Neural cell (in vitro differentiated cells): ENCODE results near the gene LRMDA. TPM values are rescaled to one million over a fixed set of nuclear protein-coding genes. Genes with fewer than 3 reads are reported as not detected.

Source experiments
- H2AFZ ChIP-seq: fragments of 200-600, 300-800 bp; sonication (generic), shearing (Covaris generic); 2 replicates; pipeline ENCODE4 v1.6.0; 2014; ENCODE audit warnings: low read depth, mild to moderate bottlenecking, antibody characterized with exemption, low read length, moderate library complexity
- H3F3A ChIP-seq: fragments of 200-600 bp; shearing (Covaris generic); 2 replicates; pipeline ENCODE4 v1.6.1; 2016; ENCODE audit warnings: mild to moderate bottlenecking, moderate library complexity, mixed read lengths, antibody characterized with exemption, low read length; ENCODE audit not compliant: insufficient read depth, poor library complexity, severe bottlenecking
- H3K27ac ChIP-seq: fragments of 200-600, 300-800 bp; sonication (generic), shearing (Covaris generic); 2 replicates; pipeline ENCODE4 v1.5.1; 2014; ENCODE audit warnings: mild to moderate bottlenecking, low read length, moderate library complexity
- H3K27me3 ChIP-seq: fragments of 300-800, 200-600 bp; sonication (generic), shearing (Covaris generic); 2 replicates; pipeline ENCODE4 v1.6.0; 2014; ENCODE audit warnings: mild to moderate bottlenecking, low read depth, low read length, moderate library complexity; ENCODE audit not compliant: insufficient read depth
- H3K36me3 ChIP-seq: fragments of 300-800, 200-600 bp; sonication (generic), shearing (Covaris generic); 2 replicates; pipeline ENCODE4 v1.5.1; 2014; ENCODE audit warnings: mild to moderate bottlenecking, antibody characterized with exemption, low read length, moderate library complexity; ENCODE audit not compliant: insufficient read depth
- H3K4me2 ChIP-seq: fragments of 300-800, 200-600 bp; sonication (generic), shearing (Covaris generic); 2 replicates; pipeline ENCODE4 v1.6.0; 2014; ENCODE audit warnings: mild to moderate bottlenecking, low read length
- H3K4me3 ChIP-seq: fragments of 300-800, 200-600 bp; sonication (generic), shearing (Covaris generic); 2 replicates; pipeline ENCODE4 v1.5.1; 2014; ENCODE audit warnings: mild to moderate bottlenecking, low read length, moderate library complexity
- H3K79me2 ChIP-seq: fragments of 200-600 bp; shearing (Covaris generic); replicated peaks from 2 replicates; pipeline ENCODE4 v1.6.0; 2014; ENCODE audit warnings: mild to moderate bottlenecking, low read length, moderate library complexity; ENCODE audit not compliant: insufficient read depth
- H3K9ac ChIP-seq: fragments of 300-800, 200-600 bp; sonication (generic), shearing (Covaris generic); 2 replicates; pipeline ENCODE4 v1.6.1; 2016; ENCODE audit warnings: mild to moderate bottlenecking, low read length, mixed read lengths
- H3K9me2 ChIP-seq: fragments of 200-600 bp; shearing (Covaris generic); 2 replicates; pipeline ENCODE4 v1.6.1; 2016; ENCODE audit warnings: mild to moderate bottlenecking, low read length, mixed read lengths; ENCODE audit not compliant: insufficient read depth
- H3K9me3 ChIP-seq: fragments of 200-600, 300-800 bp; sonication (generic), shearing (Covaris generic); 2 replicates; pipeline ENCODE4 v1.6.1; 2016; ENCODE audit warnings: mild to moderate bottlenecking, mixed run types, low read length, moderate library complexity, mixed read lengths
- H4K20me1 ChIP-seq: fragments of 200-600 bp; shearing (Covaris generic); 2 replicates; pipeline ENCODE4 v1.6.1; 2016; ENCODE audit warnings: mild to moderate bottlenecking, mixed run types; ENCODE audit not compliant: insufficient read depth
- EP300 ChIP-seq: fragments of 450-650 bp; conservative IDR thresholded peaks from 2 replicates; pipeline ENCODE4 v1.6.1; 2014; ENCODE audit warnings: antibody characterized with exemption, mild to moderate bottlenecking, moderate library complexity; ENCODE audit not compliant: poor library complexity, severe bottlenecking
- EZH2 ChIP-seq: fragments of 200-600, 300-800 bp; shearing (Covaris generic), sonication (generic); IDR thresholded peaks from 2 replicates; pipeline ENCODE4 v1.6.1; 2014; ENCODE audit warnings: antibody characterized with exemption, low read length, borderline replicate concordance, mild to moderate bottlenecking; ENCODE audit not compliant: insufficient read depth, poor library complexity, severe bottlenecking
- MXI1 ChIP-seq: fragments of 450-650 bp; conservative IDR thresholded peaks from 2 replicates; pipeline ENCODE4 v1.6.1; 2014; ENCODE audit warnings: antibody characterized with exemption, mild to moderate bottlenecking; ENCODE audit not compliant: poor library complexity, severe bottlenecking
- POLR2AphosphoS5 ChIP-seq: IDR thresholded peaks from 2 replicates; pipeline ENCODE4 v1.6.1; 2012
- RAD21 ChIP-seq: fragments of 450-650 bp; conservative IDR thresholded peaks from 2 replicates; pipeline ENCODE4 v1.6.1; 2014; ENCODE audit warnings: antibody characterized with exemption, mild to moderate bottlenecking, moderate library complexity
- SMC3 ChIP-seq: fragments of 450-650 bp; conservative IDR thresholded peaks from 2 replicates; pipeline ENCODE4 v1.6.1; 2014; ENCODE audit warnings: antibody characterized with exemption, mild to moderate bottlenecking, moderate library complexity; ENCODE audit not compliant: poor library complexity
- TAF1 ChIP-seq: IDR thresholded peaks from 2 replicates; pipeline ENCODE4 v1.6.1; 2012; ENCODE audit warnings: low read depth
- polyA plus RNA-seq: library from polyadenylated mRNA; depleted of rRNA; stranded (reverse); fragments of >200 nt; gene quantifications from 2 replicates; pipeline ENCODE4 v1.2.3, GENCODE V29; 2014
- TF ChIP-seq, protein P1 (sequence below): IDR thresholded peaks from 2 replicates; pipeline ENCODE4 v1.6.1; 2012; ENCODE audit warnings: borderline replicate concordance
- TF ChIP-seq, protein P2 (sequence below): fragments of 450-650 bp; IDR thresholded peaks from 2 replicates; pipeline ENCODE4 v1.5.1; 2014; ENCODE audit warnings: antibody characterized with exemption, mild to moderate bottlenecking, moderate library complexity; ENCODE audit not compliant: poor library complexity, severe bottlenecking

LRMDA gene
- polyA plus RNA-seq, 1 donor from 2014 or later = 5.6 TPM

DNA sequence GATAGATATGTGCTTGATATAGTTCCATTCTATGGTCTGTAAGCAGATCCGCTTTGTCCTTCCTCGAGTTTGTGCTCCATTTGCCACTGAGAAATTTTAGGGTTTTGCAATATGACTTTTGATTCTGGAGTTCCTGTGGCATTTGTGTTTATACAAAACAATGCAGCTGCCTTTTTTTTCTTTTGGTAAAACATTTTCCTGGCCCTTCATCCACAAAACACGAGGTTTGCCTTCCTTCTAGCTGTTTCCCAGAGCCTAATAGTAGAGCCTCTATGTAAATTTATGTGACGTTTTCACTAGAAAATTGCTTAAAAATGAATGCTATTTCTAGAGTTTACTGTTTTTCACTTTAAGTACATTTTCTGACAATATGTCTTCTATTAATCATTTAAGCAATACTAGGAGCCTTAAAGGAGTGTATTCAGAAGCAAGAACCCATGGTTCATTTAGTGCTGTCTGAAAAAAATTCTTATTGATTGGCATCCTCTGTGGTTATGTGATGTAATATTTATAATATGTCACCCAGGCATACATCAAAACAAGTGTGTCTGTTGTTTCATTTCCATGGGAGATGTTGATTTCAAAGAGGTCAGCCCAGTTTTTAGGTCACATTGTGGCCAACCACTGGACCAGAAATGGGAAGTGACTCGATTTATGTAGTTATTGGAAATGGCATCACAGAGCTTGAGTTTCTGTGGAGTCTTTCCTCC, 618.3 kb downstream of the LRMDA start:
- H4K20me1 ChIP-seq = no peaks in the 10 kb centered on the region
- TF ChIP-seq EP300 (no peak), MXI1 (no peak), TAF1 (no peak), SMC3 (no peak), EZH2 (no peak)
- TF ChIP-seq, protein P1, sequence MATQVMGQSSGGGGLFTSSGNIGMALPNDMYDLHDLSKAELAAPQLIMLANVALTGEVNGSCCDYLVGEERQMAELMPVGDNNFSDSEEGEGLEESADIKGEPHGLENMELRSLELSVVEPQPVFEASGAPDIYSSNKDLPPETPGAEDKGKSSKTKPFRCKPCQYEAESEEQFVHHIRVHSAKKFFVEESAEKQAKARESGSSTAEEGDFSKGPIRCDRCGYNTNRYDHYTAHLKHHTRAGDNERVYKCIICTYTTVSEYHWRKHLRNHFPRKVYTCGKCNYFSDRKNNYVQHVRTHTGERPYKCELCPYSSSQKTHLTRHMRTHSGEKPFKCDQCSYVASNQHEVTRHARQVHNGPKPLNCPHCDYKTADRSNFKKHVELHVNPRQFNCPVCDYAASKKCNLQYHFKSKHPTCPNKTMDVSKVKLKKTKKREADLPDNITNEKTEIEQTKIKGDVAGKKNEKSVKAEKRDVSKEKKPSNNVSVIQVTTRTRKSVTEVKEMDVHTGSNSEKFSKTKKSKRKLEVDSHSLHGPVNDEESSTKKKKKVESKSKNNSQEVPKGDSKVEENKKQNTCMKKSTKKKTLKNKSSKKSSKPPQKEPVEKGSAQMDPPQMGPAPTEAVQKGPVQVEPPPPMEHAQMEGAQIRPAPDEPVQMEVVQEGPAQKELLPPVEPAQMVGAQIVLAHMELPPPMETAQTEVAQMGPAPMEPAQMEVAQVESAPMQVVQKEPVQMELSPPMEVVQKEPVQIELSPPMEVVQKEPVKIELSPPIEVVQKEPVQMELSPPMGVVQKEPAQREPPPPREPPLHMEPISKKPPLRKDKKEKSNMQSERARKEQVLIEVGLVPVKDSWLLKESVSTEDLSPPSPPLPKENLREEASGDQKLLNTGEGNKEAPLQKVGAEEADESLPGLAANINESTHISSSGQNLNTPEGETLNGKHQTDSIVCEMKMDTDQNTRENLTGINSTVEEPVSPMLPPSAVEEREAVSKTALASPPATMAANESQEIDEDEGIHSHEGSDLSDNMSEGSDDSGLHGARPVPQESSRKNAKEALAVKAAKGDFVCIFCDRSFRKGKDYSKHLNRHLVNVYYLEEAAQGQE = no peak
- TF ChIP-seq, protein P2, sequence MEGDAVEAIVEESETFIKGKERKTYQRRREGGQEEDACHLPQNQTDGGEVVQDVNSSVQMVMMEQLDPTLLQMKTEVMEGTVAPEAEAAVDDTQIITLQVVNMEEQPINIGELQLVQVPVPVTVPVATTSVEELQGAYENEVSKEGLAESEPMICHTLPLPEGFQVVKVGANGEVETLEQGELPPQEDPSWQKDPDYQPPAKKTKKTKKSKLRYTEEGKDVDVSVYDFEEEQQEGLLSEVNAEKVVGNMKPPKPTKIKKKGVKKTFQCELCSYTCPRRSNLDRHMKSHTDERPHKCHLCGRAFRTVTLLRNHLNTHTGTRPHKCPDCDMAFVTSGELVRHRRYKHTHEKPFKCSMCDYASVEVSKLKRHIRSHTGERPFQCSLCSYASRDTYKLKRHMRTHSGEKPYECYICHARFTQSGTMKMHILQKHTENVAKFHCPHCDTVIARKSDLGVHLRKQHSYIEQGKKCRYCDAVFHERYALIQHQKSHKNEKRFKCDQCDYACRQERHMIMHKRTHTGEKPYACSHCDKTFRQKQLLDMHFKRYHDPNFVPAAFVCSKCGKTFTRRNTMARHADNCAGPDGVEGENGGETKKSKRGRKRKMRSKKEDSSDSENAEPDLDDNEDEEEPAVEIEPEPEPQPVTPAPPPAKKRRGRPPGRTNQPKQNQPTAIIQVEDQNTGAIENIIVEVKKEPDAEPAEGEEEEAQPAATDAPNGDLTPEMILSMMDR = no peak
- H3K27me3 ChIP-seq = no peaks in the 10 kb centered on the region
- H3K79me2 ChIP-seq = no peaks in the 10 kb centered on the region
- no peak overlapping the region for H3K4me3 ChIP-seq
- H3F3A ChIP-seq = no peaks in the 10 kb centered on the region
- no peak overlapping the region for H3K9ac ChIP-seq
- no peak overlapping the region for H3K4me2 ChIP-seq
- H3K9me3 ChIP-seq = no peaks in the 10 kb centered on the region
- no peak overlapping the region for H2AFZ ChIP-seq
- no peaks in the 10 kb centered on the region for H3K36me3 ChIP-seq
- no peaks in the 10 kb centered on the region for H3K9me2 ChIP-seq
- H3K27ac ChIP-seq = no peak overlapping the region

- Histone ChIP-seq H4K20me1 (no peaks in the 10 kb centered on the region), H3F3A (no peaks in the 10 kb centered on the region), H3K27ac (no peak overlapping the region), H3K79me2 (no peaks in the 10 kb centered on the region), H3K9me3 (no peaks in the 10 kb centered on the region), H3K4me2 (no peak overlapping the region), H3K9ac (no peak overlapping the region), H2AFZ (no peak overlapping the region), H3K27me3 (no peaks in the 10 kb centered on the region), H3K9me2 (no peaks in the 10 kb centered on the region), H3K36me3 (no peaks in the 10 kb centered on the region), H3K4me3 (no peak overlapping the region)
- TF ChIP-seq, protein P1 = no peak
- no peak for TF ChIP-seq RAD21
- TF ChIP-seq, protein P2 = no peak
- TF ChIP-seq MXI1 = no peak
- no peak for TF ChIP-seq SMC3
- TF ChIP-seq EP300 = no peak
- TF ChIP-seq TAF1 = no peak
- TF ChIP-seq POLR2AphosphoS5 = no peak
Observed at GRCh38 chr10:76050291-76050625, 618.8 kb downstream of the LRMDA start.
